Stimulated activated naive CD4-positive, alpha-beta T cell (primary cell): Measurements from ENCODE around the gene KCNH8.
"Not testable (repeated sequence)": the region's sequence is repeated elsewhere in the genome, so short reads cannot be mapped to it uniquely, and the experiment has no call there.

Experiments used
- DNase-seq, 6 experiments: peaks; one replicate each; lab custom pipeline; 2025; lab: John Stamatoyannopoulos, UW

The KCNH8 gene

DNA sequence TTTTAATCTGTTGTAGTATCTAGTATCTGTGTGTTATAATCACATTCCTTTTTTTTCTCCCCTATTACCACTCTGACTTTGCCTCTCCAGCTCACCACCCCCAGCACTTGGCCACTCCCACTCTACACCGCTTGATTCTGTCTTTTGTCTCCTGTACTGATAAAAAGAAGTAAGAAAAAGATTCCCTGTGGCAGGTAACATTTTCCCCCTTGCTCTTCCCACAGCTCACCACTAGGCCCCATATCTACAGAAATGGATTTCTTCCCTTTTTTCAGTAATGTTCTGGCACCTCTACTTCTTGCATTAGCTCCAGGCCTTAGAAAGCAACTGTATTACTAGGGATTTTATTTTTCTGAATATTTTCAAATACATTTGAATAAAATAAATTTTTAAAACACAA, 25.6 kb downstream of the KCNH8 start:
- DNase-seq: no peak

DNA sequence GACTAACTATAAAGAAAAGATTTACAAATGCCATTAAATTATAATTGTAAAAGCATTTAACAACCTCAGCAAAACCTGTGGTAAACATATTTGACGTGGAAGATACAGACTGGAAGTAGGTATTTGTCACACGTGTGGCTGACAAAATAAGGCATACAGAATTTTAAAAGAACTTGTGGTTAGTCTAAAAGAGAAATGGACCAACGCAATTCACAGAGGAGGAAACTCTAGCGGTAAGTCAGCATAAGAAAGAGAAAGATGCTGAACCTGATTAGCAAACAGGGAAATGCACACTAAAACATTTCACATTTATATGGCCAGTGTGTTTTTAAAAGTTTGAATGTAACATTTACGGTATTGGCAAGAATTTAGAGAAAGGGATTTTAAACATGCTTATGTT, 35.3 kb downstream of the KCNH8 start:
- no peak for DNase-seq

DNA sequence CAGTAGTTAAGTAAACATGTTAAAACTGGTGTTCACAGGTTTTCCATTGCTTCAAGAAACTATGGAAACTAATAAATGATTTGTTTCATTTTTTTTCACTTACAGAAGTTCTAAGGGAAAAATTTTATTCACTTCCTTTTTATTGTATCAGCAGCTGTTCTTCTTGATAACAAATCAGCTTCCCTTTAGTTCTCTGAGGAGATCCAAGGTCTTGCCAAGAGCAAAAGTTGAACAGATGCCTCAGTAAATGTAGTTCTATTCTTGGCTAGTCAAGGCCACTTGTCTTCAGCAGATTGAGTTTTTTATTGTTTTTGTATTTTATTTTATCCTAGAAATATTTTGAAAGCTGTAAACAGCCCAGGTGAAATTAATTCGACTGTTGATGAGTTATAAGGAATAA, 41.8 kb downstream of the KCNH8 start:
- no peak for DNase-seq

DNA sequence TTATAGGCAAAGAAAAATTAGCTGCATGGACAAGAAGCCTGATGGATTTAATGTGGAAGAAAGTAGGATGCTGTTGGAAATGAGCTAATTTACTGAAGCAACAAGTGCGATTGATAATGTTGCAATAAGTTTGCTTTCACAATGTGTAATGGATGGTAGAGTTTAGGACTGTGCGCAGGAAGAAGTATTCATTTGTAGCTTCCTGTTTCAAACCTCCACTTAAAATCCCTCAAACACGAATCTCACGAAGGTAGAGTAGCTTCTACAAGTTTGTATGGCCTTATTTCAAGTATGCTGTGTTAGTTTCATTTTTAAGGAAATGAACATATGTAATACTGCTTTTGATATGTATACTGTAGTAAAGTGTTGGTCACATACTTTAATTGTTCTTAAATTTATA, 42.3 kb downstream of the KCNH8 start:
- no peak for DNase-seq

DNA sequence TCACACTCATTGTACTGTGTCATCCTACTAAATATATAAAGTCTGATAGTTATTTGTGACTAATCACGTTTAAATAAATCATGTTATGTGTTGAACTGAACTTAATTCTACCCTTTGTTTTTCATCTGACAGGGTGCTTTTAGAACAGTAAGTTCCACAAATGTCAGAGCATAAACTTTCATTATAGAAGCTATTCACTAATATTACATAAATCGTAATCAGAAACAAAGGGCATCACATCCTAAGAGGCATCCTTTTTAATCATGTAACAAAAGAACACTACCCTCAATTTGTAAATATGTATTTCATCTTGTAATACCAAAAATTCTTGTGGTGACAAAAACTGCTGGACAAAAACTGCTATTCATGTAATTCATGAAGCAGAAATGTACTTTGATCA, 50.8 kb downstream of the KCNH8 start:
- no peak for DNase-seq

DNA sequence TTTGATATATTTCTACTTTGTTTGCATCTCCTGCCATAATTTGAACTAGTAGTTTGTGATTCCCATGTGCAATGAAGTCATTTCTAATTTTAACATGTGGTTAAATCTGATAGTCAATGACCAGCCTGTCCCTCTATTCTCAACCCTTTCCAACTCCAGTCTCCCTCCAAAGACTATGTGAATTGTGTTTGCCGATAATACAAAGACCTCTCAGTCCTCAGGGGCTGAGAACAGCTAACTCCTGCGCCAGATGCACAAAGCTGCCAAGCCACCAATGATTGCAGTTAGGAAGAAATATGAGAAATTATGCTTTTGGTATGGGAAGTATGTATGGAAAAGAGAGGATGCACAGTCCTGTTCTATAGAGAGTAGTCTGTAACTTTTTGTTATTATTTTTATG, 54.0 kb downstream of the KCNH8 start:
- no peak for DNase-seq

DNA sequence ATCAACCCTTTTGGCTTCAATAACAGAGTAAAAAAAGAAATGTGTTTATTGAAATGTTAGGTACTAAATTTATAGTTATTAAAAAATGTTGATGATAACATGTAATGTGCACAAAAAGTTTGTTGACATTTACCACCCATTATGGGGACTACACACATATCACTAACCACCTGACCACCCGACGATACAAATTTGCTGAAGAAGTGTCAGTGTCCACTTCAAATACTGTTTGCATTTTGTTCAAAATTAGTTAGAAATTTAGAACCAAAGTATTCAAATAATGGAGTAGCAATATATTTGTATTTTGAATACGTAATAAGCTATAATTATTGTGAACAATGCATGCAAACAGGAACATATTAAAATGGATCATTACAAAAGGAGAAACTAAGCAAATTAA, 54.4 kb downstream of the KCNH8 start:
- DNase-seq: no peak

DNA sequence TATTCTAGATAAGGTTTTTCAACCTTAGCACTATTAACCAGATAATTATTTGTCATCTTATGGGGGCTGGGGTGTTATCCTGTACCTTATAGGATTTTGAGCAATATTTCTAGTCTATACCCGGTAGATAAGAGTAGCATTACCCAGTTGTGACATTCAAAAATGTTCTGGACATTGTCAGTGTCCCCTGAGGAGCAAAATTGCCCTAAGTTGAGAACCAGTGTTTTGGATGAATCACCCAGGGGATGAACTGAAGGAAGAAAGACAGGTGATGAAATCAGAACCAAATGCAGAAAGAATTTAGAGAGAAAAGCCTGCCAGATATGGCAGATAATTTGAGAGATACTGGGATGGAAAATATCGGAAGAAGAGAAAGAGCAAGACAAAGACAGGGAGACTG, 58.2 kb downstream of the KCNH8 start:
- no peak for DNase-seq

DNA sequence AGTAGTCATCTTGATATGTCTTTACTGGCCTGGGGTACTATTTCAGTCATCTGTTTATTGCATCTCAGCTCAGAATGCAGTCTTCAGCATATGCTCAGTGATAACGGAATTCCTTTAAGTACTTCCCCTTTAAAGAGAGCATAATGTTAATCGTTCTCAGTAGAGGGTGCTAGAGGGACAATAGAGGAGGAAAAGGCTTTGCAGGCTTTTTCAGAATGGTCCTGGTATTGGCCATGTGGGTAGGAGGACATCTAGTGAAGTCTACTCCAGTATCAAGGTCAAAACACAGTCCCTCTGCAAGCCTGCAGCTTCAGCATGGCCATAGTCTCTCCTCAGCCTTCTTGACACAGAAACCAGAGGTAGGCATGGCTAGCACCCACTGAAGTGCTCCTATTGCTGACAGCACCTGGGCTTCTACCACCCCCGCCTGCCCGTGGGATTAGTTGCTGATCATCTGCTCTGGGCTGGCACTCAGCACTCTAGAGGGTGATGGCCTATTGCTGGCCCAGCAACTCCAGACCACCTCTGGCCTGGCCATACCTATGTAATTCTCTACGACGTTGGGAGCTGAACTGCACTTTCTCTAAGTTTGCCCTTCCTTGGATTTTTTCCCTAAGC, 65.4 kb downstream of the KCNH8 start:
- DNase-seq: no peak

DNA sequence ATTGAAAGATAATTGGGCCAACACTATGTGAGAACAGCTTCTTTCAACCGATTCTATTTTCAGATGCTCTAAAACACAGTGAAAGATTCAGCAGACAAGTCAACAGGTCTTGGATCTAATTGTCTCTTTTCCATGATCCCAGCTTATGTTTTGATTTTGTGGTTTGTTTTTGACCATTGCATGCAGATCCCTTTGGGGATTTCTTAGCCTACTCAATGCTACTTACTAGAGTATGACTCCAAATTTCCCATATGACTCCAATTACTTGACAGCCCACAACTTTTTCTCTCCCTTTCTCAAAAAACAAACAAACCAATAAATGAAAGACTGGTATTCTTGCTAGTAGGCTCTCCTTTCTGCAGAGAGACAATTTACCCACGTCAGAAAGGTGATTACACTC, 67.1 kb downstream of the KCNH8 start:
- no peak for DNase-seq

DNA sequence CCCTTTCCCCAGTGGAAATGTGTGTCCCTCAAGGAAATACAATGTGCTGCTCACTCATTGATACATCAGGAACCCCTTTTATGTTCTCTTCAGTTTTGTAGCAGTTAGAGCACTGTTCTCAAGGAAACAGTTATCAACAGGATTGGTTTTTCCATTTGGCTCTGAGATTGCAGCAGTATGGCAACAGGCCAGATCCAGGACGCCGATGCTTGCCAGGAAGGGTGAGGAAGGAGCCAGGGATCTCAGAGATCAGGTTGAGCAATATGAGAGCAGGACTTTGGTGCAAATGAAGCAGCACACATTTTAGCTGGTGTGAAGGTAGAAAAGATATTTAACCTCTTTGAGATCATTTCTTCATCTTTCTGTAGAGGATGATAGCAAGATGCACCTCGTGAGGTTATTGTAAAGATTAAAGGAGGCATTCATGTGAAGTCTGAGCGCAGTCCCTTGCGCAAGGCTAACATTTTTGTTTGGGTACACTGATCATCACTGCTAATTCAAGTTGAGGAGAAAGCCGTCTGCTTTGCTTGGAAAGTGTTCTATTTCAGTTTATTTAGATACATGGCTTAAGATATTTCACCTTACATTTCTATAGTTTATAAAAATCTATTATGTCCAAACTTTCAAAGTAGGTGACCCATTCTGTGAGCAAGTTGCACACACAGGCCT, 68.5 kb downstream of the KCNH8 start:
- no peak for DNase-seq

DNA sequence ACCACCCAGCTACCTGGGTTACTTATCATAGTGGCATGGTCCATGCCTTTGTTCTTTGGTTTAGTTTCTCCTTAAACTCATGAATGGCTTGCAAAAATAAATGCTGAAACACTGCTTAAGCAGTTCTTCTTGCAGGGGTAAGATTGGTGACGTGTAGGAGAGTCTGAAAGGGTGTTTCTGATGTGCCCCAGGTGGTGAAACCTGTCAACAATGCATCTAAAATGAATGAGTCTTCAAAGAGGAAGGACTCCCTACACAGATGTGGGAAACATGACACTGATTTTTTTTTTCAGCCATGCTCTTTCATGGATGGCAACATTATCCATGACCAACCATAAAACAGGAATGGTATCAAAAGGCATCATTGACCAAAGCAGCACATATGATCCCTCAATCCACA, 72.0 kb downstream of the KCNH8 start:
- DNase-seq: no peak

DNA sequence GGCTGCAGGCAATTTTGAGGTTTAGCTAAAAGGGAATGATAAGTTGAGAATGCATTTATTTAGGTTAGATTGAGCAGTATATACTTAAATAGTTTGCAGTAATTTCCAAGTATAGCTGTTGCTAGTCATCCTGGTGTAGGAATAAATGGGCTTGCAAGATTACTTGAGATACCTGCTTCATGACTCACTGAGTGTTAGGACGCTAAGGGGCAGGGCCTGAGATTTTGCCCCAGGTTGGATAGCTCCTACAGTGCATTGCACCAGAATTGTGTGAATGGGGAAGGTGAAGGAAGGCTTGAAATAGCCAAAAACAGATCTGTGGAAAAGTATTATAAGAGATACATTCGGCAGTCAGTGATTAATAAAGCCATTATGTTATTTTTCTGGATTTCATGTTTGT, 72.8 kb downstream of the KCNH8 start:
- no peak for DNase-seq

DNA sequence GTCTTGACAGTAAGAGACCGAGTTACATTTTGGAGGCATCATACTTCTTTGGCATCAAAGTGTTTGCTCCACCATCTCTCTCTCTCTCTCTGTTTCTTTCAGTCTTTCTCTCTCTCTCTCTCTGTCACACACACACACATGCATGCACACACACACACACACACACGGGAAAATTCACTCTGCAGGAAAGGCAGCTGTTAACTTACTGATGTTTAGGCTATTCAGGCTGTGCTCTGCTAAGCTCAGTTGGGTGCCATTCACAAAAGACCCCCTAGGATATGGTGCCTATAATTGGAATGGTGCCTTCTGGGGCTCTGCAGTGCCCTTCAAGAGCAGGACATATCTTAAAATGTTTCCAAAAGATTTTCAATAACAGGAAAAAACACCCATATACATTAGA, 78.2 kb downstream of the KCNH8 start:
- DNase-seq: no peak

DNA sequence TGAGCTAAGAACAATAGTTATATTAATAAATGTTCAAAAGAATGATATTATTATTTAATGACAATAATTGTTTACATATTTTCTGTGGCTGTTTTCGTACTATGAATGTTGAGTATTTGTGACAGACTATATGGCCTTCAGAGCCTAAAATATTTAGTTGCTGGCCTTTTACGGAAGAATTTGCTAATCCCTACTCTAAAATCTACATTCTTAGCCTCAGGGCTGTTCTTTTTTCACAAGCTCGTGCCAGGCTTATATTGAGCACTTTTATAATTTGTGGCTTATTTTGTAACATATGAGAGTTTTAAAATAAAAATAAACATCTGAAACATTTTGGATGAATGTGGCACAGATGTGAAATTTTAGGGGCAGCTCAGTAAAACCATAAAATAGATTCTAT, 79.9 kb downstream of the KCNH8 start:
- no peak for DNase-seq

DNA sequence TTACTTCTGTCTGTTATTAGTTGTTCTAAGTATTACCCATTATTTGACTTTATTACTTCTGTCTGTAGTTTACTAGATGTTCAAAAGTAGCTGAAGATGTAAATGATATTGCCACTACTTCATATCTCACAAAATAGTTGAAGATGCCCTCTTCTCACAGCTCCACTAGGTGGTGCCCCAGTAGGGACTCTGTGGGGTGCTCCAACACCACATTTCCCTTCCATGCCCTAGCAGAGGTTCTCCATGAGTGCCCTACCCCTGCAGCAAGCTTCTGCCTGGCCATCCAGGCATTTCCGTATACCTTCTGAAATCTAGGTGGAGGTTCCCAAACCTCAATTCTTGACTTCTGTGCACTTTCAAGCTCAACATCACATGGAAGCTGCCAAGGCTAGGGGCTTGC, 80.8 kb downstream of the KCNH8 start:
- no peak for DNase-seq

DNA sequence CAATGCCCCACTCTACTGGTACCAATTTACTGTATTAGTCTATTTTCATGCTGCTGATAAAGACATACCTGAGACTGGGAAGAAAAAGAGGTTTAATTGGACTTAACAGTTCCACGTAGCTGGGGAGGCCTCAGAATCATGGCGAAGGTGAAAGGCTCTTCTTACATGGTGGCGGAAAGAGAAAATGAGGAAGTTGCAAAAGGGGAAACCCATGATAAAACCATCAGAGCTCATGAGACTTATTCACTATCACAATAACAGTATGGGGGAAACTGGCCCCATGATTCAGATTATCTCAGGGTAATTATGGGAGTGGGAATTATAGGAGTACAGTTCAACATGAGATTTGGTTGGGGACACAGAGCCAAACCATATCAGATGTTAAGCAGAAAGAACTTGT, 81.6 kb downstream of the KCNH8 start:
- not testable (repeated sequence) for DNase-seq

DNA sequence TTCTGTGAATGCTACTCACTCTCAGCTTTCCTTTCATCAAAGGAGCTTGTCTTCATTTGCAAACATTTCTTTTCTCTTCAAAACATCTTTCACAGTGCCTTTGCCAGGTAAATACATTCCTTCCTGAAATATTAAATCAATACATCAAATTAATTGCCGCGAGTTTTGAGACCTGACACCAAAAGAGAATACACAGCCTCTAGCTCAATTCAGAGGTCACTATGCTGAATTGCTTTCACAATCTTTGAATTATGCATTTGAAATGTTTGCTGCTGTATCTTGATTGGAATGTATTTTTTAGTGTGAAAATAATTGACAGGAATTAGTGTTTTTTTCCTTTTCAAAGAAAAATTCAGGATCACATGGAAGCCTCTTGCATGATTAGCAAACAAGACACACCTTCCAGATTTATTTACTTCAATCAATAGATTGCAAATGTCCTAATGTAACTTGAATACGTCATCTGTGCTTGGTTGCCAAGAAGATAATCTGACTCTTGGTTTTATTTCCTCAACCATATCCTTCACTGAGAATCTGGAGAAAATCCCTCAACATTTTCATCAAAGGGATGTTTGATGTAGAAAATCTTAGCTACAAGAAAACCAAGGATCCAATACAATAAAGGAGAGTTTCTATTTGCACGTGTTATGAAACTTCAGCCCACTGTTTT, 83.6 kb downstream of the KCNH8 start:
- DNase-seq: no peak

DNA sequence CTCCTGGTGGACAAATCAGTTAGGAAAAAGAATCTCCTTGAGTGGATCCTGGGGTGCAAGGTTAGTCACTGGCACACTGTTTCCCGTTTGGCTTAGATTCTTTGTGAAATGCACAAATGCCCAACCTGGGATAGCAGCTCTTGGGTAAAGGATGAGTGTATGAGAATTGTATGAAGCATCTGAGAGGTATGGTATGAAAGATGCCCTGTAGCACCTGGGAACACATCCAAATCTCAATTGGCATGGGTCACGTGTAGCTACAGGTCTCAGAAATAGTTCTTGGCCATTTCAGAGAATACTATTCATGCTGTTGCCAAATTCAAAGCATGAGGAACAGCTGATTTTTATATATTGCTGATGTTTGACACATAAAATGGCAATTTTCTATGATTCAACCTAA, 84.3 kb downstream of the KCNH8 start:
- DNase-seq: no peak

DNA sequence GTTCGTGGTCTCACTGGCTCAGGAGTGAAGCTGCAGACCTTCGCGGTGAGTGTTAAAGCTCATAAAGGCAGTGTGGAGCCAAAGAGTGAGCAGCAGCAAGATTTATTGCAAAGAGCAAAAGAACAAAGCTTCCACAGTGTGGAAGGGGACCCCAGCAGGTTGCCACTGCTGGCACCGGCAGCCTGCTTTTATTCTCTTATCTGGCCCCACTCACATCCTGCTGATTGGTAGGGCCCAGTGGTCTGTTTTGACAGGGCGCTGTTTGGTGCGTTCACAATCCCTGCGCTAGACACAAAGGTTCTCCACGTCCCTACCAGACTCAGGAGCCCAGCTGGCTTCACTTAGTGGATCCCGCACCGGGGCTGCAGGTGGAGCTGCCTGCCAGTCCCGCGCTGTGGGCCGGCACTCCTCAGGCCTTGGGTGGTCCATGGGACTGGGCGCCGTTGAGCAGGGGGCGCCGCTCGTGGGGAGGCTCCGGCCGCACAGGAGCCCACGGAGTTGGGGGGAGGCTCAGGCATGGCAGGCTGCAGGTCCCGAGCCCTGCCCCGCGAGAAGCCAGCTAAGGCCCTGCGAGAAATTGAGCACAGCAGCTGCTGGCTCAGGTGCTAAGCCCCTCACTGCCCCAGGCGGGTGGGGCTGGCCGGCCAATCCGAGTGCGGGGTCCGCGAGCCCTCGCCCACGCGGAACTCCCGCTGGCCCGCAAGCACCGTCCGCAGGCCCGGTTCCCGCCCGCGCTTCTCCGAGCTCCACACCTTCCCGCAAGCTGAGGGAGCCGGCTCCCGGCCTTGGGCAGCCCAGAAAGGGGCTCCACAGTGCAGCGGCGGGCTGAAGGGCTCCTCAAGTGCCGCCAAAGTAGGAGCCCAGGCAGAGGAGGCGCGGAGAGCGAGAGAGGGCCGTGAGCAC, 85.8 kb downstream of the KCNH8 start:
- not testable (repeated sequence) for DNase-seq

DNA sequence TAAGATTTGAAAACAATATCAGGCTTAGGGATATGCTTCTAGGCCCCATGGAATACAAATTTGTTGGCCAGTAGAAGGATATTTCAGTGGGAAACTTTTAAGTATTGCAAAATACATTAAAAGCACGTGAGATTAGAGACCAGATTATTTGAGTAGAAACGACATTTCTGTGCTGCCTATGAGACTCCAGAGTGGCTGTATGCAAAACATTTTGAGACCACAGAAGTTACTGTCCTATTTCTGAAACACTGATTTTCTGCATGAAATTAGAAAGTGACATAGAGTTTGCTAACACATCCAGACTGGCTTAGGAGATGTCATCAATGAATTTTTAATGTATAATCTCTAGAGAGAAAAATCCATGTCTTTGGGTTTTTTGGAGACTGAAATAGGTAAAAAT, 99.8 kb downstream of the KCNH8 start:
- no peak for DNase-seq

DNA sequence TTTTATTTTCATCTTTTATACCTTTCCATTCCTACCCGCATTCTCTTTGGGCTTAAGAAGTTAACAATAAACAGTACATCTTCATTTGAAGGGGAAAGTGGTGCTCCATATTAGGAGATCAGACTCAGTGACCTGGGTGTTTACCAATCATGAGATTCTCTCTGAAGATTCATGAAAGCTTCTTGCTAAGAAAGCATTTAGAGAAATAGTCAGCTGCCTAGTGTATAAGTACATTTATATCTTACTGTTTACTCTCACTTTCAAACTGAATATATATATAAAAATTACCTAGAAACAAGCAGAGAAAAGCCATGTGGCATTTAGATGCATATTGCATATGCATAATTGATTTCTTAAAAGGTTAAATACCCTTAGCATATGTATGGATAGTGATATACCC, 100.5 kb downstream of the KCNH8 start:
- no peak for DNase-seq
